Measurements from ENCODE around the gene COIL. TPM values are rescaled to one million over a fixed set of nuclear protein-coding genes. Genes with fewer than 3 reads are reported as not detected.

The COIL gene
- total and polyA plus RNA-seq, 2 of the 13 experiments (the other 11 are each of a cell fraction or from before 2014, with no cell fraction given) = 8.1 to 29.4 TPM

- Histone ChIP-seq H2AFZ (ENCODE audit: low read length) (no peak overlapping the region), H4K20me1 (ENCODE audit: insufficient read depth, low read length) (no peaks in the 10 kb centered on the region), H3K9ac (ENCODE audit: insufficient read depth, low read depth, low read length) (no peak overlapping the region), H3K79me2 (ENCODE audit: insufficient read depth, low read length) (peaks cover 2% of the 10 kb centered on the region), H3K4me2 (ENCODE audit: low read depth, low read length) (no peak overlapping the region), H3K27me3 (ENCODE audit: control insufficient read depth in 1 of 2, insufficient read depth in 2 of 2, low read length in 2 of 2) (no peaks in the 10 kb centered on the region), H3K27ac (ENCODE audit: extremely low read length, insufficient read depth, low read length) (no peak overlapping the region), H3K9me3 (ENCODE audit: low read length) (no peaks in the 10 kb centered on the region), H3K4me1 (ENCODE audit: insufficient read depth, low read length) (peaks cover 16% of the 10 kb centered on the region), H3K4me3 (replicated peaks in 1 of 3; ENCODE audit: insufficient read depth in 1 of 3, low read depth in 2 of 3, low read length in 3 of 3) (no peak overlapping the region), H3K36me3 (replicated peaks in 1 of 2; ENCODE audit: control insufficient read depth in 1 of 2, insufficient read depth in 2 of 2, low read length in 2 of 2) (no peaks in the 10 kb centered on the region)
- TF ChIP-seq CEBPB (IDR thresholded peaks at IDR 0.05; ENCODE audit: borderline replicate concordance, low read depth, low read length) (peak; percentile 55; the same call in 1 of the 2 replicates), NFE2L1 (CRISPR knock-in tag; IDR thresholded peaks at IDR 0.05; ENCODE audit: borderline replicate concordance) (no peak), MAFK (conservative IDR thresholded peaks at IDR 0.05 in 1 of 2, IDR thresholded peaks at IDR 0.05 in 1 of 2; ENCODE audit: low read length in 2 of 2) (peak in 1 of 2 experiments; percentile 27; a peak in 1 of 4 replicates)
- CTCF ChIA-PET (ENCODE audit: low intra/inter-chr PET ratio, low total read pairs) = no interaction called here
- ATAC-seq = no peak
- no peak for DNase-seq (ENCODE audit: low spot score)
- no peak for FAIRE-seq
- 72% methylated on average over 3 of the region's 3 CpGs for WGBS (ENCODE audit: low lambda C conversion rate)
- POLR2A ChIA-PET = no interaction called here
- no TSS peak for BruUV-seq (replicated peaks)
- intact Hi-C loops (cut with micrococcal nuclease; ENCODE audit: unreplicated experiment) (no loop called here), in situ Hi-C loops (cut with HindIII; ENCODE audit: extremely low pct_ligation_motif_present, low pct_unique_long_range_greater_than_20kb) (no loop called here)
These were observed 41.9 kb downstream of the COIL start for GRCh38 chr17:56918916-56919315.

GRCh38 chr17:56917559-56918296, 43.1 kb downstream of the COIL start:
- 36% methylated on average over 4 of the region's 4 CpGs for WGBS (ENCODE audit: low lambda C conversion rate)
- Histone ChIP-seq H3K79me2 (ENCODE audit: insufficient read depth, low read length) (peaks cover 13% of the 10 kb centered on the region), H3K4me1 (ENCODE audit: insufficient read depth, low read length) (peaks cover 16% of the 10 kb centered on the region), H3K36me3 (replicated peaks in 1 of 2; ENCODE audit: control insufficient read depth in 1 of 2, insufficient read depth in 2 of 2, low read length in 2 of 2) (no peaks in the 10 kb centered on the region), H3K27ac (ENCODE audit: extremely low read length, insufficient read depth, low read length) (no peak overlapping the region), H4K20me1 (ENCODE audit: insufficient read depth, low read length) (no peaks in the 10 kb centered on the region), H3K9ac (ENCODE audit: insufficient read depth, low read depth, low read length) (no peak overlapping the region), H2AFZ (ENCODE audit: low read length) (no peak overlapping the region), H3K4me3 (replicated peaks in 1 of 3; ENCODE audit: insufficient read depth in 1 of 3, low read depth in 2 of 3, low read length in 3 of 3) (no peak overlapping the region), H3K9me3 (ENCODE audit: low read length) (no peaks in the 10 kb centered on the region), H3K4me2 (ENCODE audit: low read depth, low read length) (no peak overlapping the region), H3K27me3 (ENCODE audit: control insufficient read depth in 1 of 2, insufficient read depth in 2 of 2, low read length in 2 of 2) (no peaks in the 10 kb centered on the region; a peak in 1 of 5 replicates)
- POLR2A ChIA-PET = no interaction called here
- in situ Hi-C loops (cut with HindIII; ENCODE audit: extremely low pct_ligation_motif_present, low pct_unique_long_range_greater_than_20kb) (no loop called here), intact Hi-C loops (cut with micrococcal nuclease; ENCODE audit: unreplicated experiment) (no loop called here)
- FAIRE-seq (no peak), ATAC-seq (no peak), DNase-seq (ENCODE audit: low spot score) (no peak)
- no TSS peak for BruUV-seq (replicated peaks)
- CTCF ChIA-PET (ENCODE audit: low intra/inter-chr PET ratio, low total read pairs) = no interaction called here
- TF ChIP-seq ATF7 (IDR thresholded peaks at IDR 0.05) (peak; percentile 19; the same call in 1 of the 2 replicates), ATF7 (CRISPR knock-in tag; IDR thresholded peaks at IDR 0.05) (no peak), ZFY (CRISPR knock-in tag; IDR thresholded peaks at IDR 0.05) (no peak), CREB1 (IDR thresholded peaks at IDR 0.05) (peak; percentile 86), CREB1 (CRISPR knock-in tag; IDR thresholded peaks at IDR 0.05) (no peak), RERE (CRISPR knock-in tag; IDR thresholded peaks at IDR 0.05; ENCODE audit: low read depth) (no peak), ZNF709 (CRISPR knock-in tag; IDR thresholded peaks at IDR 0.05) (no peak)
